ENCODE data around the gene GALNT18. TPM values are rescaled to one million over a fixed set of nuclear protein-coding genes. Genes with fewer than 3 reads are reported as not detected.

Gene GALNT18
- total RNA-seq, 1 donor from 2014 or later, result 15.6 TPM

DNA sequence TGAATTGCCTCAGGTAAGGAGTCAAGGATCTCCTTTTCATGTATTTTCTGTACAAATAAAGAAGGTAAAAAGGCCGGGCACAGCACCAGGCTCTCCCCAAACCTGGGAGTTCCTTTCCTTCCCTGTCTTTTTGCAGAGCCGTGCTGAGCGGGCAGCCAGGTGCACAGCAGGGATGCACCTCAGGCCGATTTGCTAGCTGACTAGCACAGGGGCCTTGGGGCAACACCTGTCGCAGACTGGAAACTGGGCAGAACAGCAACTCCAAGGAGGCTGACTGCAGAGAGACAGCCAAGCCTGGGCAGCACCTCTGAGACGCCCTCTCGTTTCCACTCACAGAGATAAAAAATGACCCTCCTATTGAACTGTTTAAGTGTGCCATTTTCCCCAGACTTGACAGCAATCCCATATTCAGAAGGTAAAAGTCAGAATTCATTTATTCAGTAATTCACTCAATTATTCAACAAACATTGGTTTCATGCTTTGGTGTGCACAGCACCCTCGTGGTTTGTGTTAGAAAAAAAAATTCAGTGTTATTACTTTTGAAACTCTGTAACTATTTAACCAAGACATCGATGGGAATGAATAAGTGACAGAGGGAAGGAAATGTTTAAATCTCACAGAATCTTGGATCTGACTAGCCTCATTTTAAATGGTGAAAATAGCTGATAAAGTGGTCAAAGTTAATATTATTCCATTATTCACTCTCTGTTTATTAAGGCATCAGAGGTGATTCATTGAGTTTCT lies 120.9 kb downstream of the GALNT18 start:
- peak; percentile 62 for DNase-seq (ENCODE audit: low read depth)

DNA sequence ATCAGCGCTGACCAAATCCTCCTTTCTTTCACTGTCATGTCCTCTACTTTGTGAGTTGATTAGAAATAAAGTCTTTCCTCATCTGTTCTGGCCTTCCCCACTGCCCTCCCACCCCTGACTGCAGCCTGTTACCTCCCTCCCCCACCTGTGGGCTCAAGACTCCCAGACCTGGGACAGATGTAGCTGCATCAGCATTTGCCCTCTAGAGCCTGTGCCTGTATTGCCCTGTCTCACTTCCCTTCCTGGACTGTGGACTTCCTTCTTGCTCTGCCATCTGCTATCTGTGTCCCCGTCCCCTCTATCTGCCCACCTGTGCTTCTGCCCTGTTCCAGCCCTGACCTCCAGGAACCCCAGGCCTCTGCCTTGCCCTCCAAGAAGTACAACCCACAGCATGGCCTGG lies 122.5 kb downstream of the GALNT18 start:
- no peak for DNase-seq (ENCODE audit: low read depth)

DNA sequence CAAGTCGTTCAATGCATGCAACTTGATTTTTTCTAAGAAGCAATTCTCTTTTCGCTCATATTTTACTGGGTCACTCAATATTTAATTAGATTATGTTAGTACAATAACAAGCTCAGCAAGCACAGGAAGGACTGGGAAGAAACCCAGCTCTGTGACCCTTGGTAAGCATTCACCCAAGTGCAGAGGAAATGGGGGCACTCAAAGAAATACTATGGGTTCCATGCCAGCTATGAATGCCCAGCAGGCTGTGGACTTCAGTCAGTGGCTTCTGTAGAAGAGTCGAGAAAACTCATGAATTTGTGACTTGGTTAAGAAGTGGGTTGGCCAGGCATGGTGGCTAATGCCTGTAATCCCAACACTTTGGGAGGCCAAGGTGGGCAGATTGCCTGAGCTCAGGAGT lies 123.6 kb downstream of the GALNT18 start:
- no peak for DNase-seq (ENCODE audit: low read depth)

DNA sequence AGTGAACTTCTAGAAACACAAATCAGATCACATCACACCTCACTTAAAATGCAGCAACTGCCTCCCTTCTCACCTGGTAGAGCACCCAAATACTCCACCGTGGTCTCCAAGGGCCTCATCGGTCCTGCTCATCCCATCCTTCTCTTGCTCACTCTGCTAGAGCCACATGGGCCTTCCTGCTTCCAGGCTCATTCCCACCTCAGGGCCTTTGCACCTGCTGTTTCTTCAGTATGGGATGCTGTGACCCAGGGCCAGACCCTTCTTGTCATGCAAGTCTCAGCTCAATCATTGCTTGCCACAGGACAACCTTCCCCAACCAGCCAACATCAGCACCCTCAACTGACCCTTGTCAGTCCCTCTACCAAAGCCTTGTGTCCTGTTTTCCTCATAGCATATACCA lies 124.9 kb downstream of the GALNT18 start:
- no peak for DNase-seq (ENCODE audit: low read depth)

DNA sequence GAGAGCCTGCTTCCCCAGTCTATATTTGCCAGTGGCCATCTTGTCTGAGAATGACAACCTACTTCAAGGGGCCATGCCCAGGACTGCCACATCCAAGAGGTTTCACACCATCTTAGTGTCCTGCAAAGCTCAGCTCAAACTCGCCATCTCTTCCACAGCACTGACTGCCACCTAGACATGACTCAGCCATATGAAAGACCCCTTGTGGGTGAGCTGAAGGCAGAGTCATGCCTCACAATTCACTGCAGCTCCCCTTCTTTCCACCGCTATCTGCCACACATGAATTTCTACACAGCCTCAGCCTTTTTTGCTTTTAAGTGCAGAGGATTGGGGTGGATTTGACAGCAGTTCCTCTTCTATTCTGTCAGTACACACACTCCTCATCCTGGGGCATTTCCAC lies 127.5 kb downstream of the GALNT18 start:
- DNase-seq (ENCODE audit: low read depth), result no peak

DNA sequence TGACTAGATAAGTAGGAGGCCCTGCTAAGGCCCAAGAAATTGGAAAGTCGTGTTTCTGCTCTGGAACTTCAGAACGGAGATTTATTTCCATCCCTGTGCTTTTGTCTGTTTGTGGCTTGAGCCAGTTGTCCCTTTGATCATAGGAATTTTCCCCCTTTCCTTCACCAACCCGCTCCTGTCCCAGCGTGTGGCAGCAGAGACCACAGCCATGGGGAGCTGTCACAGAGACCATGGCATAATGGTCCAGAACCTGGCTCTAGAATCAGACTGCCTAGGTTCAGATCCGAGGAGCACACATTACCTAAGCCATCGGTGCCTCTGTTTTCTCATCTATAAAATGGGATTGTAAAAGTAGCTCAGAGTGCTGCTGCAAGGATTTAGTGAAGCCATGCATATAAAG lies 128.1 kb downstream of the GALNT18 start:
- no peak for DNase-seq (ENCODE audit: low read depth)

DNA sequence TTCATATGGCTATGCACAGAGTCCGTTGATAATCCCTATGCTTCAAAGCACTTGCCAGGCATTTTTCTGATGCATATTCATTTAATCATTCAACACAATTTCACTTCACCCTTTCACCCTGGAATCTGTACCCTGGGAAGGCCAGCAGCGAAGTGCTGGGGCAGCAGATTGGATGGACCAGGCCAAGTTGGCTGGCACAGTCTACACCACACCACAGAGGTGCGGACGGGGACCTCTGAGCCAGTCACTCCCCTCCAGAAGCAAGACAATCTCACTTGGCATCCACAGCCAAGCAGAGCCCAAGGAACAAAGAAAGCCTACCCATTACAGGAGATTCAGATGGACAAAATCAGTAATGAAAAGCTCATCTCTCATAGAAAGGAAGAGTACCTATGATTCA lies 130.2 kb downstream of the GALNT18 start:
- no peak for DNase-seq (ENCODE audit: low read depth)

DNA sequence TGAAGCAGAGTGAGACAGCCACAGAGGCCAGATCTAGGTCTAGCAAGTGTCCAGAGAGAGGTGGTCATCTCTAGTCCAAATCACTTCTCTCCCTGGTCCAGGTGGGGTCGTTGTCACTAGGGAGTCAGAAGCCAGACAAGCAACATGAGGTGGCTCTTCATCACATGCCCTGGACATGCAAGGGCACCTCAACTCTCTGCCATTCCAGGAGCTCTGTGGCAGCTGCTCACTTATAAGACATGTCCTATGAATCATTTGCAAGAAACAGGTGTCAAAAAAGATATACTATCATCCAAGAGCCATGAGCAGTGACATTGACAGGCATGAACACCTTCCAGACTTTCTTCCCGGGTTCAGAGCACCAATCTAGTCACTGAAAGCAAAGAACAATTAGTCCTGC lies 130.8 kb downstream of the GALNT18 start:
- DNase-seq (ENCODE audit: low read depth), result no peak

DNA sequence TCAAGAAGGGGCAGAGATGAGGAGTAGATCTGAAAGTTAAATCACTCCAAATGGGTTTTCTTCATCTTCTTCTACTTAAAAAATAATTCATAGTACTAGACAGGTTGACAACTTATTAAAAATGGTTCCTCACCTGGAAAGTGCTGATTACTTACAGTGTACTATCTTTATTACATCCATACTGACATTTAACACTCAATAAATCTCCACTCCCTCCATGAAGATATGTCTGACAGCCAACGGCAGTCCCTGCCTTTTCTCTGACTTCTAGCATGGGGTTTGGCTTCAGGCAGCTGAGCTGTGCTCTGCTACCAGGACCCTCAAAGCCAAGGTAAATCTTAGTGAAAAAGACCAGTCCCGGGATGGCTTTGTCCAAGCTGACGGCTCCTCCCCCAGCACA lies 135.4 kb downstream of the GALNT18 start:
- no peak for DNase-seq (ENCODE audit: low read depth)

DNA sequence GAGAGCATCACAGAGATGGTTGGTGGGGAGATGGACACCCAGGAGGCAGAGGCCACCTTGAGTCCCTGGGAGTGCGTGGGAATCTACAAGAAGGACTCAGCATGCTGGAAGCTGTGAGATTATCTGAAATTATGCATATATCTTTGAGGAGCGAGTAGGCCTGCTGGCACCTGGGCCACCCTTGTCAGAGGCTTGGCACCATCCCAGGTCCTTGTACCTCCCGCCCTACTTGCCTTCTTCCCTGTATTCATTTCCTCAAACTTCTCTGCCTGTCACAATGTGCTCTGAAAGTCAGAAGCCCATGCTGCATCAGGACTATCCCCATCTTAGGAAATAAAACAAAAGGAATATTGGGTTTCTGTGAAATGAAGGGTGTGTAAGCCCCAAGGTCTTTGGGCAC lies 135.8 kb downstream of the GALNT18 start:
- DNase-seq (ENCODE audit: low read depth), result no peak

DNA sequence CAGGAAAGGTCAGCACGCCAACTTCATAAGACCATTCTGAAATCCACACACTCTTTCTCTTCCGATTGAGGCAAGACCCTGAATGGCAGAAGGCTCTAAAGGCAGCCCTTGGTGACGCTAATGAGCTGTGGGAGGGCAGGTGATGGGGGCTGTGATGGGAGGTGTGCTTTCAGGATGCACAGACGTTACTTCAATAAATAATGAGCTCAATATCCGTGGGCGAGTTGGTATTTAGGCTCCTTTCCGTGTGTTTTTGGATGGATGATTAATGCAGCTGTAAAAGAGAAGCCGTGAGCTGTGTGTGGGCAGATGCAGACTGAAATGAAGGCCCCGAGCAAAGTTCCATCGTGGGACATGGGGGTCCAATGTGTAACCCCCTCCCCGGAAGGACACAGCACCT lies 138.2 kb downstream of the GALNT18 start:
- no peak for DNase-seq (ENCODE audit: low read depth)

DNA sequence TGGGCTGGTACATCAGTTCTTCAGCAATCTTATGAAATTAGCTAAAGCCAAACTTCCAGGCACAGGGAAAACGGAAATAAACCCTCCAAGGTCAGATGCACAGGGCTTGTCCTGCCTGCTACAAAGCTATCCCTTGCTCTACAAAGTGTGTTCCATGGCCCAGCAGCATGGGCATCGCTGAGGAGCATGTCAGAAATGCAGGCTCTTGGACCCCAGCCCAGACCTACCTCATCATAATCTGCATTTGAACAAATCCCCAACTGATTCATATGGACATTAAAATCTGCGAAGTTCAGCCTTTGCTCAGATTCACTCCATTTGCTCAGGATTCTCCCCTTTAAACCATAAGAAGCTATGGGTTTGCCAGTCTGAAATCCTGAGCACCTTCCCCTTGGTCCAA lies 139.1 kb downstream of the GALNT18 start:
- DNase-seq (ENCODE audit: low read depth), result no peak

DNA sequence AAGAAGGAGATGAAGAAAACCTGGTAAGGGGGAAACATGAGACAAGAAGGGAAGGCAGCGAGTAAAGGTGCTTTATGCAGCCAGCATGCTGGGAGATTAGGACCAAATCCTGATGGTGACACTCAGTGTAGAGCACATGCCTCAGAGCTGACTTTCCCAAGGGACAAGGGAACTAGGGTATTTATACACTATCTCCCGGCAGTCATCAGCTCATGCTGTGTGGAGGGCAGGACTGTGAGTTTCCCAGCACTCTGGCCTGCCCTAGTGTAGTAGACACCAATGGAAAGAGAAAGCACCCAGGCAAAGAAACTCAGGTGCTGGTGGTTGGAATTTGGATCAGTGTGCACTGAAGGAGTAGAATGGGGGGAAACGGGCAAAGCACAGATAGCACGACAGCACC lies 140.4 kb downstream of the GALNT18 start:
- DNase-seq (ENCODE audit: low read depth), result no peak

DNA sequence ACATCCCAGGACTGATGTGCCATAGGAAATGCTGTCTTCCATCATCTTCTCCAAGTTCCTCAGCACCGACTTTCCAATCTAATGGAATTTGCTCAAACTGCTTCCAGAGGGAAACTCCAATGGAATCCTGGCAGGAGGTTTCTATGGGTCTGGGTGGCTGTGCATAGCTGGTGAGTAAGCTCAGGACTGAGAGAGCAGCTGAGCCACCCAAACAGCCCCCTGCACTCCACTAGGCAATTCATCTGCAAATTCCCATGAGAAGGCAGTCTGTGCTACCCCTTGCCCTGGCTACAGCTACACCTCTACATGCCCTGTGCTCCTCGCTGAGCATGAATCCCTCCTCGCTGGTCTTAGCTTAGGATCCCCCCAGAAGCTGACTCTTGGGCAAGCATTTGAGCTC lies 140.8 kb downstream of the GALNT18 start:
- no peak for DNase-seq (ENCODE audit: low read depth)

DNA sequence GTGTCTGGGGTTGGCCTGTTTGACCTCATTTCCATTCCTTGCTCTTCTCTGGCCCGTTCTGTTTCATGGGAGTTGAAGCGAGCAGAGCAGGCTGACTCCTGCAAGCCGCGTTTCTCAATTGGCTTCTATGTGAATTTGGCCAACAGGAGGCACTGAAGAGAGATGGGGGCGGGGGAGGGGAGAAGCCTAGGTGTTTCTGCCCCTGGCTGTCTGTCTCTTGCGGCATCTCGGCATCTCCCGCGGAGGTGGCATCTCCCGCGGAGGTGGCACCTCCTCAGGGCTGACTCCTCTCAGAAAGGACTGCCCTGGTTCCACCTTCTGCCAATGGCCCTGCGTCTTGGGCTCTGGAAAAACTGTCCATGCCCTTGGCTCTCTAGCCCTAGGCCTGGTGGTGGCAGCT lies 143.1 kb downstream of the GALNT18 start:
- no peak for DNase-seq (ENCODE audit: low read depth)

DNA sequence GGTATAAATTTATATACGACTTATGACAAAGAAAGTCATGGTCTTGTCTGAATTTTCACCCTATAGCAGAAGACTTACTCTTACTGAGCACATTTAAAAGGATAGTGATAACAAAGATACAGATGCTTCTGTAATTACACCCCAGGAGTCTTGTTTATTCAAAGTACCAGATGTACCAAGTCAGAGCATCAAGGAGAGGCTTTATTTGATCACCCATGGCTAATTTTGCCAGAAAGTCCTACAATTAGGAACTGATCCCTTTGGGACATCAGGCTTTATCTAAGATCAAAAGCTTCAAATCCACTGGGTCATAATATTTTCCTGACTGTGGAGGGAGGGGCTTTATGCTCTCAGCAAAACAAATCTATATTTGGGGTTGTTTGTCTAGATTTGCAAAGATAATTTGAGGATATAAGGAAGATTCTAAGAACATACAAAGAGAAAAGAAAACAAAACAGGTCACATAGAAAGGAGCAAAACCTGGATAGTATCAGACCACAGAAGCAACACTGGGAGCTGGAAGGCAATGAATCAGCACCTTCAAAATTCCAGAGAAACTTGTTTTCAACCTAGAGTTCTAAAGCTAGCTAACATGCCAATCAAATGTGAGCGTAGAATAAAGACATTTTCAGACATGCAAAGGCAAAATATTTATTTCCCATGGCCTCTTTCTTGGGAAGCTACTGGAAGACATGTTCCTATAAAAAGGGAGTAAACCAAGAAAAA lies 143.9 kb downstream of the GALNT18 start:
- DNase-seq (ENCODE audit: low read depth), result peak; percentile 38

DNA sequence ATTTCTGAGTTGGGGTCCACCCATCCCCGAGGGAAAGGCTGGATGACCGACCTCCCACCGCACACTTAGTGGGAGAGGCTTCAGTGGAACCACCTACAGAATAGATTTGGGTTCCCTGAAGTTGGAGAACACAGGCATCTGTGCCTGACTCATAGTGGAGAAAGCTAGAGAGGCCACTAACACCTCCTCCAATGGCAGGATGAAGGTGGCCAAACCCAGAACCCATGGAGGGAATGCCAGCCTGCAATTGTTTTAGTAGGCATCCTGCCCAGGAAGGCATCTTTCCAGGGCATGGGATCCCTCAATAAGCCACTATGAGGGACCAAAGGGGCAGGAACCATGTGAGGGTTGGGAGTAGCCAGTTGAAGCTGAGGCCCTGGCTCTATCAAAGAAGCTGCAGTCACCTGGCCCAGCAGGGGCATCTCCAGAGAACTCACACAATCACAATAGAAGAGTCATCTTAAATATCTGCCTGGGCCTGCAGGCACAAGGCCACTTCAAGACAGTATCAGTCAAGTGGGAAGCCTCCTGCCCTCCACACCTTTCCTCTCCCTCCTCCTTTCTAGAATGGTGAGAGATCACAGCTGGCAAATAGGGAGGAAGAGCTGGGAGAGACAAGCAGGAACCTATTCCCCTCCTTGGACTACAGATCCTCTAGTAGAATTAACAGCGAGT lies 144.7 kb downstream of the GALNT18 start:
- no peak for DNase-seq (ENCODE audit: low read depth)

DNA sequence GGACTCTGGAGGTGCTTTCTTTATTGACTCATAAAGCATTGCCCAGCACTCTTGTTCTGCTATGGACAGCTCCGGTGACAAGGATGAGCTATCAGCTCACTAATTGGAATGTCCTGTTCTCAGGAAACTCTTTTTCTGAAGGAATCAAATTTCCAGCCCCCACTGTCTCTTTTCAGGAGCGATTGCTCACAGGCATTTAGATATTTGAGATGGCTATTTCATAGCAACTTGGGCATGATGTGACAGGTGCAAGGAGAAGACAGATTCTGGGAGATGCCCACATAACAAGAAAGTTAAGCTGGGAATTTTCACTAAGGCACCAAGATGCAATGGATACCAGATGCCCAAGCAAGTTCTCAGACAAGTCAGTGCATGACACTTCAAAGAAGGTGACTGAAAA lies 145.3 kb downstream of the GALNT18 start:
- no peak for DNase-seq (ENCODE audit: low read depth)

DNA sequence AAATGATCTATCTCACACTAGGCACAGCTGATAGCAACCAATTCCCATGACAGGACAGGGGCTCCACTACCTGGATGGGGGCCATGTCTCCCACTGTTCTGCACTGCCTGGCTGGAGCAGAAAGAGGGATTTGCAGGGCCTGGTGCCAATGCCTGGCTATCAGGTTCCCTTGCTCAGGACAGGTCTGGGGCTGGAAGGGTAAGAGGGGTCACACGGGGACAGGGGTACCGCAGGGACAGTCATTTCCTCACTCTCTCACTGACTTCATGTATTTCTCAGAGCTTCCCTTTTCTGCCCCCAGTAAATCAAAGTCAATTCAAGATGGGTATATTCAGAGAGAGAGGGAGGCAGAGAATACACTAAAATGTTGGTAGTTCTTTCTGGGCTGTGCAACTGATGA lies 149.7 kb downstream of the GALNT18 start:
- DNase-seq (ENCODE audit: low read depth), result no peak

DNA sequence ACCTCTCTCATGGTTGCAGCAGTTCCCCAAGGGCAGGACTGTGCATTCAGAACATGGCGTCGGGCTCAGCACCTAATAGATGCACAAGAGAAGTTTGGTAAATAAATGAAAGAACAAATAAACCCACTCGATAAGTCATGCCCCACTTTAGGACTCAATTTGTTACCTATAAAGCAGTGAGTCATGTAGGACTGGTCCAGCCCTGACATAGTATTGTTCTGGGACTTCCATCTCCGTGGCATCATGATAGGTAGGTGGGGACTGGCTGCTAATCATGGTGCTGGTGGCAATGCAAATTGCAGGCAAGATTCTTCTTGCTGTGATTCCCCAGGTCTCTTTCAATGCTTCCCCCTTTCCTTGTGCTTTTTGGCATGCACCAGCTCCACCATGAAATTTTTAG lies 150.6 kb downstream of the GALNT18 start:
- DNase-seq (ENCODE audit: low read depth), result peak; percentile 88

DNA sequence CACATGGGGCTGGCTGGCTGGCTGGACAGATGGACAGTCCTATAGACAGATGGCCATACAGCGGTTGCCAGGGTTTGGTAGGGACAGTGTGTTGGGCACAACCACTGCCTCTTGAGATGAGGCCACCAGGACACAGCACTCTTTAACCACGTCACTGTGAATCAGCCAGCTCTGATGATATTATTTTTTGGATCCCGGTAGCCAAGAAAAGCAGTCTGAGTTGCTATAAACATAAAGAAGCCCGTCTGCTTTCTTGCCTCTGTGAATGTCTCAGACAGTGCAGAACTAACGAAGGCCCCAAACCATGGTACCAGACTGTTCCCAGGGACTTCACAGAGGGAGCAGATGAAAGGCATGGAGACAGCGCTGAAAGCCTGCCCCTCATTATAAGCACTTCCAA lies 152.9 kb downstream of the GALNT18 start:
- DNase-seq (ENCODE audit: low read depth), result no peak

DNA sequence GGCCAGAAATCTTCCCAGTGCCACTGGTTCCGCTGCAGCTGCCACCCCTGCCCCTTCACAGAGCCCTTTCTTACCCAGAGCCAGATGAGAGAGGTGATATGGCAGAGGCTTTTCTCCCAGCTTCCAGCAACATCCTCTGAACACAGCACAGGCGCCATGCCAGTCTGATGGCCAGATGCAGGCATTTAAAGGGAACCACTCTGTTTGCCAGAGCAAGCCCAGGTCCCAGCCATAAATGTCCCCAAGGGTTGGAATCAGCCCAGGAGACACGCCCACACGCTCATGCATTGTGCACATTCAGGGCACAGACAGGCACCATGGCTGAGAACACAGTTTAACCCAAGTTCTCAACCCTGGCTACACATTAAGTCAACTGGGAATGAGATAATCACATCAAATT lies 154.5 kb downstream of the GALNT18 start:
- DNase-seq (ENCODE audit: low read depth), result peak; percentile 32

DNA sequence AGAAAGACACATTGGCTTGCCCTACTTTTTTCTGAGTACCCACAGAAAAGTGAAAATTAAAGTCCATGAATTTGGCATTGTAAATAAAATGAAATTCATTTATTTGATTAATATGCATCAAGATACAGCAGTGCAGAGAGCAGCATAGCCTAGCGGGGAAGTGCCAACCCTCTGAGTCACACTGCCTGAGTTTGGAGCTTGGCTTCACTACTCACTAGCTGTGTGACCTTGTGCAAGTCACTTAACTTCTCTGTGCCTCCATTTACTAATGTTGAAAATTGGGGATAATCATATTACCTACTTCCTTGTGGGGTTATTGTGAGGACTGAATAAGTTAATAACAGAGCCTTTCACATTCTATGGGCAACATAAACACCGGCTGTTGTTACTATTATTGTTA lies 157.2 kb downstream of the GALNT18 start:
- no peak for DNase-seq (ENCODE audit: low read depth)

Data from renal cortical epithelial cell (primary cell).